Stimulated activated CD8-positive, alpha-beta memory T cell treated with anti-CD3 and anti-CD28 coated beads, Interleukin-15, amount 100 ng/mL, for 24 hours (primary cell): ENCODE measurements around the gene UGT1A1.

ENCODE experiments used
- DNase-seq: peaks from one replicate; pipeline ENCODE4 v3.0.0-alpha.2; 2020; ENCODE audit warnings: low read depth

UGT1A1 gene

GRCh38 chr2:233758141-233758540 lies 1.9 kb upstream of the UGT1A1 start:
- DNase-seq = no peak

DNA sequence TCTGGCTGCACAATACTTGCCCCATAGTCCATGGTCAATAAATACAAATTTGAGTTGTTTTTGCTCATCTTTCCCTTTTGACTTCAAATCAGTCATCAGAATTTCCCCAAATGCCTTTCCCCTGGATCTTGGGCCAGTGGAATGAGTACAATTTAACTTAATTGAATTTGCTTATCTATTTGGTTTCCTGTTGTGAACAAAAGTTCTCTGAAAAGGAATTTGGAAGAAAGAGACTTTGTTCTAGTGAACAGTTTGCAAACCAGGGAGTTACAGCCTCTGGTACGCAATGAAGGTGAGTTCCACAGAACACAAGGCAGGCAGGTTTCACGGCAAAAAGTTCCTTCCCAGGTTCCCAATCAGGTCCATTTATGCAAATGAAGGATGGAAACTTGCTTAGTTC lies 1.2 kb upstream of the UGT1A1 start:
- no peak for DNase-seq

DNA sequence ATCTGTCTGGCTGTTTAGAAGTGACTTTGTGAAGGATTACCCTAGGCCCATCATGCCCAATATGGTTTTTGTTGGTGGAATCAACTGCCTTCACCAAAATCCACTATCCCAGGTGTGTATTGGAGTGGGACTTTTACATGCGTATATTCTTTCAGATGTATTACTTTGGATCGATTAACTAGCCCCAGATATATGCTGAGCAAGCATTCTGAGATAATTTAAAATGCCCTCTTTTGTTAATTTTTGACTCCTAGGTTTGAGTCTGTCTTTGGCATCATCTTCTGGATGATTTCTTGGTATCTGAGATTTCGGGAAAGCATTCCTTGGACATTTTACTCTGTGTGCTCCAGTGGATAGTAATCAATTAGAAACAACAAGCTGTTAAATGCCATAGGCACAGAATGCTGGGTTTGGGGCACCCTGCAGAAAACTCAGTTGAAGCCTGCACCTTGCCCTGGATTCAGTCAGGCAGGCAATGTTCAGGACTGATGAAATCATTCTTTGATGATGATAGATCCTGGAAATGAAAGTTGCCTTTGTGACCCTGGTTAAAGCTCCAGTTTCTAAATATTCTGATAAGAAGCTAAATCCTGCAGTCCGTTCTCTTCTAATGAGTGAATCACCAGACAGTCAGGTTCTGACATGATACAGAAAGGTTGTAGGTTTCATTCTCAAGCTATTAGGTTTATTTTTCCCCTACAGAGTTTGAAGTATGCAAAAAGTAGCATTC lies 1.1 kb downstream of the UGT1A1 start:
- no peak for DNase-seq

DNA sequence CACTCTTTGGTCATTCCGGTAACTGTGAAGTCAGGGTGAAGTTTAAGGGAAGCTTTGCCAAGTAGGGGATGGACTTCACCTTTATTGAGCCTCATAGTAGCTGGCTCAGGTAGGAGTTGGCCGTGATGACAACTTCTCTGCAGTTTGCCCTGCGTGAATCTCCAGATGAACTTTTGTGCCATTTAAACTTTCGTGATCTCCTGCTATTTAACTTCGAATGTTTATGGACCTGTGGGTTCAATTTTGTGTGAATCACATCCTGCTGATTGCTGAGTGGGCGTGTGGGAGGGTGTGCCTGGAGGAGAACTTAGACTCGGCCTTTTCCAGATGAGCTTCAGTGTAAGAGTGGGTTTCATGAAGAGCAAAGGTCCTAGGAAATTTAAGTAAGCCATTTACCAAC lies 4.2 kb downstream of the UGT1A1 start:
- no peak for DNase-seq

GRCh38 chr2:233764761-233765160 lies 4.7 kb downstream of the UGT1A1 start:
- no peak for DNase-seq

- no peak for DNase-seq
Measured at GRCh38 chr2:233766416-233766815, 6.3 kb downstream of the UGT1A1 start.

DNA sequence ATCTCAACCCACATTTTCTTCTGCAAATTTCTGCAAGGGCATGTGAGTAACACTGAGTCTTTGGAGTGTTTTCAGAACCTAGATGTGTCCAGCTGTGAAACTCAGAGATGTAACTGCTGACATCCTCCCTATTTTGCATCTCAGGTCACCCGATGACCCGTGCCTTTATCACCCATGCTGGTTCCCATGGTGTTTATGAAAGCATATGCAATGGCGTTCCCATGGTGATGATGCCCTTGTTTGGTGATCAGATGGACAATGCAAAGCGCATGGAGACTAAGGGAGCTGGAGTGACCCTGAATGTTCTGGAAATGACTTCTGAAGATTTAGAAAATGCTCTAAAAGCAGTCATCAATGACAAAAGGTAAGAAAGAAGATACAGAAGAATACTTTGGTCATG lies 8.0 kb downstream of the UGT1A1 start:
- DNase-seq = no peak

- DNase-seq = no peak
Measured at GRCh38 chr2:233769260-233769659, 9.2 kb downstream of the UGT1A1 start.

GRCh38 chr2:233772153-233772552 lies 12.1 kb downstream of the UGT1A1 start:
- no peak for DNase-seq

- DNase-seq = no peak
Measured at GRCh38 chr2:233772583-233772982, 12.5 kb downstream of the UGT1A1 start.

- no peak for DNase-seq
Measured at GRCh38 chr2:233773854-233774253, 13.8 kb downstream of the UGT1A1 start.

DNA sequence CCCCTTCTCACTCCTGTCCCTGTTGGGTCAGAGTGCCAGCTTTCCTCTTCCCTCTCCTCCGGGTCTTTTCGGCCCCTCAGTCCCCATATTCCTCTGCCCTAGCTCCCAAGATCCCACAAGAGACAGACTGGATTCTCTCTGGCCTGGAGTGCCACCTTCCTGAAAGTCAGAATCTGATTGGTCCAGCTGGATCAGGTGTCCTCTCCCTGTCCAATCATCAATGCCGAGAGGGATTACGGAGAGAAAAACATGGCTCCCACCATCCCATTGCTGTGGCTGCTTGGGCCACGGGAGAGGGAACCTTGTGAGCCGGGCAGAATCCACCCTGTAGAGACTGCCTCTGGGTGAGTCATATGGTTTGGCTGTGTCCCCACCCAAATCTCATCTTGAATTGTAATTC lies 15.3 kb downstream of the UGT1A1 start:
- no peak for DNase-seq

DNA sequence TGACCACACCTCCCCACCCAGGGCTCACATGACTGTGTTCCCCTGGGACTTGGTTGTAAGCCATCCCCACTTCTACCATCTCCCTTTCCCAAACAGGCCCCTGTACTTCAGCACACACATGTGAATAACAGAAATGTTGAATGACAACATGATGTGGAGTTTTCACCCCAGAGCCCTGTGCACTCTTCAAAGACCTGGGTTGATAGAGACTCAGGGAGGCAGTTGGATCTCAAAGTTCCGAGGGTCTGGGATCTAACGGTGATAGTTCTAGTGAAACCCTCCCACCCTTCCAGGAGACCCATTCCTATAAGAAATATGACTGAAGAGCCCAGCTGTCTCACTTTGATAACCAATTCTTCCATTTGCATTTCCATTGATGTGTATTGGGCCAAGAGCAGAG lies 18.0 kb downstream of the UGT1A1 start, which contains the start of gene MROH2A:
MROH2A (plus strand) TSS at position 301 of the 400 bp plus-strand sequence. CDS start 1,029 bp downstream, outside the sequence.
- no peak for DNase-seq

DNA sequence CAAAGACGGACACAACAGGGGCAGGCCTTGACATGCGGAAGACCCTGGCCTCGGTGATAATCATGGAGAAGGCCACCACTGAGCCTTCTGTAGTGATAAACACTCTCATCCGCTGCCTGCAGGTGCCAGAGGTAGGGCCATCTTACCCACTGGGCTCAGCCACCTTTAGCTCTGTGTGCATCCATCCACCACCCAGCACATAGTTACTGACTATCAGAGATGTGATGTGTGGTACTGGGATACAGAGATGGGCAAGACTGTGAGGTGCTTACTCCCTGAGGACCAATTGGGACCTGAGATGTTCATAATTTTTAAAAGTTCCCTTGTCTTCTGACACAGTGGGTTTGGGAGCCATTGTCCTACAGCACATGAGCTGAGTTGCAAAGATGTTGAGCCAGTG lies 19.7 kb downstream of the UGT1A1 start:
- DNase-seq = no peak

- DNase-seq = no peak
Measured at GRCh38 chr2:233780771-233781170, 20.7 kb downstream of the UGT1A1 start.

GRCh38 chr2:233789554-233789953 lies 29.5 kb downstream of the UGT1A1 start:
- no peak for DNase-seq

GRCh38 chr2:233791151-233791882 lies 31.2 kb downstream of the UGT1A1 start:
- no peak for DNase-seq

GRCh38 chr2:233791883-233792329 lies 31.8 kb downstream of the UGT1A1 start:
- DNase-seq = no peak

DNA sequence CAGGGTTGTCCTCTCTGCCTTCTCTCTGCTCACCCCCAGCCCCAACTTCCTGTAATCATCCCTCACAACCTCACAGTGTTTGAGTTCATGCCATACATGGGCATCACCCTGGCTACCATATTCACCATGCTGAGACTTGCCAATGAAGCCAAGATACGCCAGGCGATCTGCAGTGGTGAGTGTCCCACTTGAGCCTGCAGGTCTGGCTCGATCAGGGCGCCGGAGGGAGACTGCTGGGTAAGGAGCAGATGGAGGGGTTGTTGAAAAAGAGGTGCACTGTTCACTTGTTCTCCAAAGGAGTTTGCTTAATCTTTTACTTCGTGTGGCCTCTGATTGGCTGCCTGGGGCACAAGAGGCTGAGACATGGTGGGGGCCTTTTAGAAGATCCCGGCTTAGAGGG lies 32.6 kb downstream of the UGT1A1 start:
- no peak for DNase-seq

GRCh38 chr2:233793465-233794127 lies 33.5 kb downstream of the UGT1A1 start:
- no peak for DNase-seq

GRCh38 chr2:233794128-233794658 lies 34.1 kb downstream of the UGT1A1 start:
- DNase-seq = no peak

DNA sequence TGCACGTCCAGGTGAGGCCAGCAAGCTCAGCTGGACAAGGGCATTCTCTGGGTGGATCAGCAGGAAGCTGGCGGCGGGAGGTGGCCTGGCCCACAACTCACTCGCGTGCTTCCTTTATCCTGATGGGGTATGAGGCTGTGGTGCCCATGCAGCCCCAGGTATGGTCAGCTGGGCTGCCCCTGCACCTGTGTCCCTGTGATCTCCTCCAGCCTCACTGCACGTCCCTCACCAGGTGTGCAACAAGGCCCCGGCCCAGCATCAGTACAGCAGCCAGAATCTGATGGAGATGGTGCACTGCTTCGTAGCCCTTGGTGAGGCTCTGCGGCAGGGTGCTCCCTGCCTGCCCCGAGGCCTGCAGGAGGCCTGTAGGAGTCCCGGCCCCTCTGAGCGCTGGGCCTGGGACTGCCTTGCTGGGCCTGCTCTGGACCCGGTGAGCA lies 35.7 kb downstream of the UGT1A1 start:
- no peak for DNase-seq

DNA sequence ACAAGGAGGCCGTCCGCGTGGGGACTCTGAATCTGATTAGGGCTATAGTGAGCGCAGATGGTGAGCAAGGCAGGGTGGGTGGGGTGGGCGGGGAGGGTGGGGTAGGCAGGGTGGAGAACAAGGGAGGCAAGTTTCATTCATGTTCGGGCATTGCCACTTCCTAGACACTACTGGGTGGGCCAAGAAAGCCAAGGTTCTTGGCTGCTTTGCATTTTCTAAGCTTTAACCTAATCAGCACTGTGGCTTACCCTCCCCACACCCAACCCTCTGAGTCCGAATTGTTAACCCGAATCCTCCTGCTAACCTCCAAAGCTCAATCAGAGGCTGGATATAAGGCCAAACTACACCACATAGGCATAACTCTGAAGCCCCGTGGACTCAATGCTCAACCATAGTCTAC lies 36.2 kb downstream of the UGT1A1 start:
- no peak for DNase-seq
